ENCODE measurements around the gene DDX55. TPM values are rescaled to one million over a fixed set of nuclear protein-coding genes. Genes with fewer than 3 reads are reported as not detected.
"Not testable (repeated sequence)": the region's sequence is repeated elsewhere in the genome, so short reads cannot be mapped to it uniquely, and the experiment has no call there.

Gene DDX55, protein sequence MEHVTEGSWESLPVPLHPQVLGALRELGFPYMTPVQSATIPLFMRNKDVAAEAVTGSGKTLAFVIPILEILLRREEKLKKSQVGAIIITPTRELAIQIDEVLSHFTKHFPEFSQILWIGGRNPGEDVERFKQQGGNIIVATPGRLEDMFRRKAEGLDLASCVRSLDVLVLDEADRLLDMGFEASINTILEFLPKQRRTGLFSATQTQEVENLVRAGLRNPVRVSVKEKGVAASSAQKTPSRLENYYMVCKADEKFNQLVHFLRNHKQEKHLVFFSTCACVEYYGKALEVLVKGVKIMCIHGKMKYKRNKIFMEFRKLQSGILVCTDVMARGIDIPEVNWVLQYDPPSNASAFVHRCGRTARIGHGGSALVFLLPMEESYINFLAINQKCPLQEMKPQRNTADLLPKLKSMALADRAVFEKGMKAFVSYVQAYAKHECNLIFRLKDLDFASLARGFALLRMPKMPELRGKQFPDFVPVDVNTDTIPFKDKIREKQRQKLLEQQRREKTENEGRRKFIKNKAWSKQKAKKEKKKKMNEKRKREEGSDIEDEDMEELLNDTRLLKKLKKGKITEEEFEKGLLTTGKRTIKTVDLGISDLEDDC
- total RNA-seq, result 10 to 100 TPM; 46.2 to 53.4 TPM
- polyA plus RNA-seq, result 21.1 TPM

- Mint-ChIP-seq H3K4me1 (peaks cover 25 to 44% (median 34%) of the 10 kb centered on the region in 3 donors), H3K27me3 (no peaks in the 10 kb centered on the region), H3K4me3 (peak within 1 kb of the TSS; percentile 89 to 99 (median 93)), H3K27ac (peak within 1 kb of the TSS; percentile 55 to 97 (median 94)), H3K9me3 (no peaks in the 10 kb centered on the region), H3K36me3 (peaks cover 2 to 56% (median 6%) of the 10 kb centered on the region in 3 donors)
- no peaks in the 10 kb centered on the region for H3K9me3 ChIP-seq (ENCODE audit: low read length)
- peak within 1 kb of the TSS; percentile 99 for H3K4me3 ChIP-seq (ENCODE audit: low read length)
- POLR2A ChIA-PET, result interaction anchor here (0.6 to 1.7 kb wide), 8 partner anchors 9 to 620 kb away, joined by 3 to 8 read pairs (median 3); partner anchors contain the start of genes ATP6V0A2, MPHOSPH9, MTRFR and SNRNP35
- peak; percentile 79 to 88 (median 83) for DNase-seq
- CTCF ChIA-PET, result interaction anchor here (0.7 to 2.1 kb wide), 5 partner anchors 9 to 218 kb away, joined by 3 to 8 read pairs (median 4); partner anchors contain the start of genes KMT5A and TMED2
- peak within 1 kb of the TSS; percentile 86 for H3K27ac ChIP-seq (ENCODE audit: low read depth, low read length)
- peaks cover 9% of the 10 kb centered on the region for H3K4me1 ChIP-seq (ENCODE audit: insufficient read depth, low read length)
- peaks cover 23% of the 10 kb centered on the region for H3K36me3 ChIP-seq (ENCODE audit: insufficient read depth, low read length)
- no peaks in the 10 kb centered on the region for H3K27me3 ChIP-seq (ENCODE audit: insufficient read depth, low read length, poor library complexity, severe bottlenecking)
Measured at GRCh38 chr12:123601602-123602489, at the start of gene DDX55. Gene DDX55, plus strand, starts transcription at chr12:123602099. Its CDS starts 50 bp downstream, at chr12:123602149.

DNA sequence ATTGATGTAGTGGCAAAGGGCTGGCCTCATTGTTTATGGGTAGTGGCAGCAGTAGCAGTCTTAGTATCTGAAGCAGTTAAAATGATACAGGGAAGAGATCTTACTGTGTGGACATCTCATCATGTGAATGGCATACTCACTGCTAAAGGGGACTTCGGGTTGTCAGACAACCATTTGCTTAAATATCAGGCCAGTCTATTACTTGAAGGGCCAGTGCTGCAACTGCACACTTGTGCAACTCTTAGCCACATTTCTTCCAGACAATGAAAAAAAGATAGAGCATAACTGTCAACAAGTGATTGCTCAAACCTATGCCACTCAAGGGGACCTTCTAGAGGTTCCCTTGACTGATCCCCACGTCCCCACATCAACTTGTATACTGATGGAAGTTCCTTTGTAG lies 47.8 kb upstream of the DDX55 start:
- POLR2A ChIA-PET; DNase-seq; H3K9me3 Mint-ChIP-seq; CTCF ChIA-PET; H3K36me3 Mint-ChIP-seq; H3K27ac Mint-ChIP-seq; H3K27me3 Mint-ChIP-seq; H3K4me1 Mint-ChIP-seq; H3K4me1 ChIP-seq (ENCODE audit: insufficient read depth, low read length); H3K27ac ChIP-seq (ENCODE audit: low read depth, low read length); H3K4me3 ChIP-seq (ENCODE audit: low read length); H3K36me3 ChIP-seq (ENCODE audit: insufficient read depth, low read length); H3K9me3 ChIP-seq (ENCODE audit: low read length); H3K27me3 ChIP-seq (ENCODE audit: insufficient read depth, low read length, poor library complexity, severe bottlenecking); H3K4me3 Mint-ChIP-seq: not testable (repeated sequence)

DNA sequence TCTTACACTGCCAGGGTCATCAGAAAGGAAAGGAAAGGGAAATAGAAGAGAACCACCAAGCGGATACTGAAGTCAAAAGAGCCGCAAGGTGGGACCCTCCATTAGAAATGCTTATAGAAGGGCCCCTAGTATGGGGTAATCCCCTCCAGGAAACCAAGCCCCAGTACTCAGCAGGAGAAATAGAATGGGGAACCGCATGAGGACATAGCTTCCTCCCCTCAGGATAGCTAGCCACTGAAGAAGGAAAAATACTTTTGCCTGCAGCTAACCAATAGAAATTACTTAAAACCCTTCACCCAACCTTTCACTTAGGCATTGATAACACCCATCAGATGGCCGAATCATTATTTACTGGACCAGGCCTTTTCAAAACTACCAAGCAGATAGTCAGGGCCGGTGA lies 47.1 kb upstream of the DDX55 start:
- DNase-seq; H3K9me3 Mint-ChIP-seq; H3K27ac Mint-ChIP-seq; H3K27ac ChIP-seq (ENCODE audit: low read depth, low read length); POLR2A ChIA-PET; H3K9me3 ChIP-seq (ENCODE audit: low read length); H3K4me3 ChIP-seq (ENCODE audit: low read length); H3K4me3 Mint-ChIP-seq; H3K4me1 Mint-ChIP-seq; H3K27me3 Mint-ChIP-seq; CTCF ChIA-PET; H3K36me3 ChIP-seq (ENCODE audit: insufficient read depth, low read length); H3K4me1 ChIP-seq (ENCODE audit: insufficient read depth, low read length); H3K27me3 ChIP-seq (ENCODE audit: insufficient read depth, low read length, poor library complexity, severe bottlenecking); H3K36me3 Mint-ChIP-seq: not testable (repeated sequence)

GRCh38 chr12:123558487-123558886 lies 43.4 kb upstream of the DDX55 start:
- H3K27me3 ChIP-seq (ENCODE audit: insufficient read depth, low read length, poor library complexity, severe bottlenecking); H3K36me3 ChIP-seq (ENCODE audit: insufficient read depth, low read length); POLR2A ChIA-PET; H3K9me3 Mint-ChIP-seq; CTCF ChIA-PET; H3K4me1 ChIP-seq (ENCODE audit: insufficient read depth, low read length); DNase-seq; H3K4me1 Mint-ChIP-seq; H3K4me3 Mint-ChIP-seq; H3K9me3 ChIP-seq (ENCODE audit: low read length); H3K27ac ChIP-seq (ENCODE audit: low read depth, low read length); H3K4me3 ChIP-seq (ENCODE audit: low read length); H3K36me3 Mint-ChIP-seq; H3K27me3 Mint-ChIP-seq; H3K27ac Mint-ChIP-seq: not testable (repeated sequence)

- no peaks in the 10 kb centered on the region for H3K27me3 ChIP-seq (ENCODE audit: insufficient read depth, low read length, poor library complexity, severe bottlenecking)
- H3K9me3 Mint-ChIP-seq, result no peaks in the 10 kb centered on the region
- ChIA-PET CTCF (no interaction called here), POLR2A (interaction anchor here (0.6 kb wide), 1 partner anchor 74 kb away, joined by 3 read pairs; no protein-coding TSS in a partner anchor)
- H3K27ac ChIP-seq (ENCODE audit: low read depth, low read length), result no peak overlapping the region
- no peaks in the 10 kb centered on the region for H3K4me1 Mint-ChIP-seq
- H3K36me3 ChIP-seq (ENCODE audit: insufficient read depth, low read length), result no peaks in the 10 kb centered on the region
- H3K9me3 ChIP-seq (ENCODE audit: low read length), result no peaks in the 10 kb centered on the region
- no peak overlapping the region for H3K4me3 ChIP-seq (ENCODE audit: low read length)
- no peak overlapping the region for H3K4me3 Mint-ChIP-seq
- no peaks in the 10 kb centered on the region for H3K4me1 ChIP-seq (ENCODE audit: insufficient read depth, low read length)
- H3K36me3 Mint-ChIP-seq, result no peaks in the 10 kb centered on the region
- peaks cover 0 to 9% of the 10 kb centered on the region in 2 donors for H3K27me3 Mint-ChIP-seq
- H3K27ac Mint-ChIP-seq, result peak overlapping the region in 1 of 8 donors; percentile 68
- DNase-seq, result no peak
Measured at GRCh38 chr12:123559468-123559867, 42.4 kb upstream of the DDX55 start.

- H3K4me1 ChIP-seq (ENCODE audit: insufficient read depth, low read length), result no peaks in the 10 kb centered on the region
- H3K4me3 ChIP-seq (ENCODE audit: low read length), result no peak overlapping the region
- H3K9me3 Mint-ChIP-seq, result no peaks in the 10 kb centered on the region
- peaks cover 11 to 18% of the 10 kb centered on the region in 2 donors for H3K27me3 Mint-ChIP-seq
- H3K27me3 ChIP-seq (ENCODE audit: insufficient read depth, low read length, poor library complexity, severe bottlenecking), result no peaks in the 10 kb centered on the region
- no peaks in the 10 kb centered on the region for H3K36me3 ChIP-seq (ENCODE audit: insufficient read depth, low read length)
- CTCF ChIA-PET, result interaction anchor here (1.0 kb wide), 1 partner anchor 11 kb away, joined by 3 read pairs; no protein-coding TSS in a partner anchor
- H3K27ac Mint-ChIP-seq, result peak overlapping the region in 1 of 8 donors; percentile 23
- H3K4me1 Mint-ChIP-seq, result peaks cover 0 to 3% (median 0%) of the 10 kb centered on the region in 3 donors
- H3K9me3 ChIP-seq (ENCODE audit: low read length), result no peaks in the 10 kb centered on the region
- no peak overlapping the region for H3K4me3 Mint-ChIP-seq
- no peak overlapping the region for H3K27ac ChIP-seq (ENCODE audit: low read depth, low read length)
- no peak for DNase-seq
- H3K36me3 Mint-ChIP-seq, result peaks cover 0 to 1% (median 0%) of the 10 kb centered on the region in 3 donors
- POLR2A ChIA-PET, result no interaction called here
Measured at GRCh38 chr12:123571343-123571813, 30.5 kb upstream of the DDX55 start.

DNA sequence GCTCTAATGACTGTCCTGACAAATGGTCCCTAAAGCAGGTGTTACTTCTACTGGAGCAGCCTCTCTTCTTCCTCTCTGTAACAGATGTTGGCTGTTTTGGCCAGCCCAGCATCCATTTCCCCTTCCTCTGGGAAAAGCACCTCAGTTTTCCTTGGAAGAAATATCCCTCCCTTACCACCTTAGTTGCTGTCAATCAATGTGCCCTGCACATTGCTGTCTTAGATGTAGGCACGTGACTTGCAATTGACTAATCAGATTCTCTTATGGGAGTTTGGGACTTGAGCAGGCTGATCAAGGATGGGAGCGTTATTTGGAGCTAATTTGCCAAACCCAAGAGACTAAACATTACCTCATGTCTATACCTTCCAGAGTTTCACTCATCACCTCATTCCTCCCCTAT lies 29.5 kb upstream of the DDX55 start:
- H3K4me1 ChIP-seq (ENCODE audit: insufficient read depth, low read length), result no peaks in the 10 kb centered on the region
- H3K4me3 Mint-ChIP-seq, result no peak overlapping the region
- no peak overlapping the region for H3K27ac Mint-ChIP-seq
- no peaks in the 10 kb centered on the region for H3K9me3 Mint-ChIP-seq
- peaks cover 11 to 13% of the 10 kb centered on the region in 2 donors for H3K27me3 Mint-ChIP-seq
- POLR2A ChIA-PET, result no interaction called here
- no peaks in the 10 kb centered on the region for H3K36me3 ChIP-seq (ENCODE audit: insufficient read depth, low read length)
- no peak for DNase-seq
- peaks cover 0 to 2% (median 0%) of the 10 kb centered on the region in 3 donors for H3K36me3 Mint-ChIP-seq
- H3K9me3 ChIP-seq (ENCODE audit: low read length), result no peaks in the 10 kb centered on the region
- no peaks in the 10 kb centered on the region for H3K27me3 ChIP-seq (ENCODE audit: insufficient read depth, low read length, poor library complexity, severe bottlenecking)
- H3K4me1 Mint-ChIP-seq, result peaks cover 0 to 3% (median 0%) of the 10 kb centered on the region in 3 donors
- H3K4me3 ChIP-seq (ENCODE audit: low read length), result no peak overlapping the region
- CTCF ChIA-PET, result no interaction called here
- H3K27ac ChIP-seq (ENCODE audit: low read depth, low read length), result no peak overlapping the region

Data from CD8-positive, alpha-beta memory T cell (primary cell).